Activated B cell treated with CpG ODN at 0.5 μM for 24 hours (primary cell): ENCODE measurements around the gene PITX3. TPM values are rescaled to one million over a fixed set of nuclear protein-coding genes. Genes with fewer than 3 reads are reported as not detected.

Experiments used
- ATAC-seq: fragments of 200-7000 bp; cut with Tn5 transposase; one replicate; pipeline ENCODE4 v1.10.0; 2021; ENCODE audit warnings: low read depth, mild to moderate bottlenecking, moderate library complexity
- CTCF ChIA-PET: fragments of 350-600 bp; sonication (Branson Sonifier 250); formaldehyde crosslinking; loops from one replicate; lab custom pipeline; 2021; ENCODE audit warnings: antibody characterized with exemption; lab: Charles Lee
- POLR2A ChIA-PET: fragments of 350-600 bp; sonication (Branson Sonifier 250); formaldehyde crosslinking; loops from one replicate; lab custom pipeline; 2021; ENCODE audit warnings: antibody characterized with exemption; lab: Charles Lee
- DNase-seq: peaks from one replicate; pipeline ENCODE4 v3.0.0; 2022
- H3K27ac Mint-ChIP-seq: one replicate; pipeline ENCODE4 v1.8.0; 2020; ENCODE audit warnings: mixed read lengths
- H3K27me3 Mint-ChIP-seq: one replicate; pipeline ENCODE4 v1.8.0; 2021; ENCODE audit warnings: mixed read lengths
- H3K36me3 Mint-ChIP-seq: one replicate; pipeline ENCODE4 v1.8.0; 2021; ENCODE audit warnings: low read depth, mixed read lengths
- H3K4me1 Mint-ChIP-seq: one replicate; pipeline ENCODE4 v1.8.0; 2021; ENCODE audit warnings: mixed read lengths
- H3K4me3 Mint-ChIP-seq: one replicate; pipeline ENCODE4 v1.8.0; 2020; ENCODE audit warnings: mild to moderate bottlenecking, mixed read lengths
- H3K9me3 Mint-ChIP-seq: one replicate; pipeline ENCODE4 v1.8.0; 2020; ENCODE audit warnings: mixed read lengths
- intact Hi-C: fragments of 100-400 bp; cut with micrococcal nuclease; formaldehyde crosslinking; loops from one replicate; pipeline ENCODE4 v1.15.1; 2024
- total RNA-seq: library from RNA; stranded (reverse); gene quantifications from 2 replicates; pipeline ENCODE4 v1.2.3, GENCODE V29; 2022
- TF ChIP-seq, protein P1 (sequence below): fragments of 200-600 bp; IDR thresholded peaks from one replicate; pipeline ENCODE4 v1.8.0; 2022; ENCODE audit warnings: antibody characterized with exemption, mild to moderate bottlenecking

Gene PITX3
- total RNA-seq, 1 donor from 2014 or later, result not detected

DNA sequence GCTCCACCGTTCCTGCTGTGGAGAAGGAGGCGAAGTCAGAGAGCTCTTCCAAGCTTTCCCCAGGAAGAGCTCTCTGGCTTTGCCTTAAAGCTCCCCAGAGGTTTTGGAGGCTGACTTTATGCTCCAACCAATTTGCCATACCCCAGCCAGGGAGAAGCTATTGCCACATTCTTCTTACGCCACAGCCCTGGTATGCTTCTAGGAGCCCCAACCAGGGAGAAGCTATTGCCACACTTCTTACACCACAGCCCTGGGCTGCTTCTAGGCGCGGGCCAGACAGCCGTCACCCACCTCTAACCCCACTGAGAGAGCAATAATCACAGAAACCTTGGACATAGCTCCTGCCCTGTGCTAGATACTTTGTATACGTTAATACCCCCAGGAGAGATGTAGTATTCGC lies 14.3 kb downstream of the PITX3 start:
- Mint-ChIP-seq H3K4me3 (peak overlapping the region; percentile 38), H3K9me3 (no peaks in the 10 kb centered on the region), H3K27ac (no peak overlapping the region), H3K27me3 (peaks cover 56% of the 10 kb centered on the region), H3K36me3 (no peaks in the 10 kb centered on the region), H3K4me1 (peaks cover 25% of the 10 kb centered on the region)
- ChIA-PET CTCF (interaction anchor here (1.0 to 1.3 kb wide), 4 partner anchors 12 to 357 kb away, joined by 3 to 7 read pairs (median 4); no protein-coding TSS in a partner anchor), POLR2A (interaction anchor here (1.1 to 1.6 kb wide), 3 partner anchors 58 to 357 kb away, joined by 3 to 6 read pairs (median 6); partner anchors contain the start of gene NFKB2)
- DNase-seq, result no peak
- intact Hi-C loops, result loop anchor here (5.0 kb wide), 1 partner anchor 60 kb away; no protein-coding TSS in a partner anchor
- no peak for ATAC-seq
- TF ChIP-seq, protein P1, sequence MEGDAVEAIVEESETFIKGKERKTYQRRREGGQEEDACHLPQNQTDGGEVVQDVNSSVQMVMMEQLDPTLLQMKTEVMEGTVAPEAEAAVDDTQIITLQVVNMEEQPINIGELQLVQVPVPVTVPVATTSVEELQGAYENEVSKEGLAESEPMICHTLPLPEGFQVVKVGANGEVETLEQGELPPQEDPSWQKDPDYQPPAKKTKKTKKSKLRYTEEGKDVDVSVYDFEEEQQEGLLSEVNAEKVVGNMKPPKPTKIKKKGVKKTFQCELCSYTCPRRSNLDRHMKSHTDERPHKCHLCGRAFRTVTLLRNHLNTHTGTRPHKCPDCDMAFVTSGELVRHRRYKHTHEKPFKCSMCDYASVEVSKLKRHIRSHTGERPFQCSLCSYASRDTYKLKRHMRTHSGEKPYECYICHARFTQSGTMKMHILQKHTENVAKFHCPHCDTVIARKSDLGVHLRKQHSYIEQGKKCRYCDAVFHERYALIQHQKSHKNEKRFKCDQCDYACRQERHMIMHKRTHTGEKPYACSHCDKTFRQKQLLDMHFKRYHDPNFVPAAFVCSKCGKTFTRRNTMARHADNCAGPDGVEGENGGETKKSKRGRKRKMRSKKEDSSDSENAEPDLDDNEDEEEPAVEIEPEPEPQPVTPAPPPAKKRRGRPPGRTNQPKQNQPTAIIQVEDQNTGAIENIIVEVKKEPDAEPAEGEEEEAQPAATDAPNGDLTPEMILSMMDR, result no peak

DNA sequence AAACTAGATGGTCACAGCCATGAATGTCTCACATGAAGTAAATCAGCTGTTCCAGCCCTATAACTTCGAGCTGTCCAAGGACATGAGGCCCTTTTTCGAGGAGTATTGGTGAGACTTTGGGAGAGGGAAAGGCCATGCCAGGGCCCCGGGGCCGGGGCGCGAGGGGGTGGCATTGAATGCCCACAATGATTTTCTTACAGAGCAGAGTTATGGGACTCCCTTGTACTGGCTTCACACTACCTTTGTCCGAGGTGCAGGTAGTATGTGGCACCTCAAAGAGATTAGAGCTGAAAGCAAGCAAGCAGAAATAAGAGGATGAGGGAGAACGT lies 14.8 kb downstream of the PITX3 start:
- TF ChIP-seq, protein P1, result no peak
- ChIA-PET POLR2A (interaction anchor here (0.7 to 1.6 kb wide), 4 partner anchors 57 to 357 kb away, joined by 3 to 6 read pairs (median 4); partner anchors contain the start of gene NFKB2), CTCF (interaction anchor here (1.0 to 1.2 kb wide), 3 partner anchors 13 to 128 kb away, joined by 3 to 7 read pairs (median 4); no protein-coding TSS in a partner anchor)
- Mint-ChIP-seq H3K4me1 (peaks cover 24% of the 10 kb centered on the region), H3K9me3 (no peaks in the 10 kb centered on the region), H3K36me3 (no peaks in the 10 kb centered on the region), H3K27ac (no peak overlapping the region), H3K27me3 (peaks cover 53% of the 10 kb centered on the region), H3K4me3 (peak overlapping the region; percentile 71)
- DNase-seq (no peak), ATAC-seq (no peak)
- intact Hi-C loops, result loop anchor here (5.0 kb wide), 1 partner anchor 59 kb away; no protein-coding TSS in a partner anchor

DNA sequence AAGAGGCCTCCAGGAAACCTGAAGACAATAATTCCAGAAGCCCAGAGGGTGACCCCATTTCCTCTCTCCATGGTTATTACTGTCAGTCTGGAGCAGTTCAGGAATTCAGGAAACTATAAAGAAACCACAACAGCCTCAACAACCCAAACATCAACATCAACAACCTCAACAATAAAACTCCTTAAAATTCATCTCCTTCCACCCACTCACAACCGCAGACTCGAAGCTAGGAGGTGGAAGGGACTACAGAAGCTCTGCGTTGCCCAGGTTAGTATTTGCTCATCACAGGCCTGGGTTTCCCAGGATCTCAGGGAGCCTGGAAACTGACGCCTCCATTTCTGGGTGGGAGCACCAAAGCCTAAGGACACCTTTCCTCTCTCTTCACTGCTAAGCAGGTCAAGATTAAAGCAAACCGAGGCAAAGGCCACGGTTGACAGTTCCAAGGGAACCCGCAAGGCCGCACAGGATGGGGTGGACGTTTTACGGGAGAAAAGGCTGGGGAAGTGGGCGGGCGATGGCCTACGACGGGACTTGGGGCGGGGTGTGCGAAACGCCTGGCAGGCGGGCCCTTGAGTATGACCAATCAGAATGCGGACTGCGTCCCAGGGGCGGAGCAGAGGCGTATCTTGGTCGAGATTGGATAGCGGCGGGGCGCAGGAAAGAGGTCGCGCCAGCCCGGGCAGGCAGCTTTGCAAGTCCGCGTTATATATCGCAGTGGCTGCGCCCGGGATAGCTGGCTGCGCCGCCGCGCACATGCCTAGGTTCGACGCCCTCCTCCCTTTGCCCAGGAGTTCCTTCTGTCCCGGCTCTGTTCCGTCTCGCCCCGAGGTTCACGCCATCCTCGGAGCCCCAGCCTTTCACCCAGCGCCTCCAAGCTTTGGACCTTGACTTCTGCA lies 15.4 kb downstream of the PITX3 start, which contains the start of gene ELOVL3:
TSS of gene ELOVL3 (plus strand) at position 654 of the 896 bp plus-strand sequence. CDS start 250 bp downstream, outside the sequence.
- H3K27me3 Mint-ChIP-seq, result peaks cover 59% of the 10 kb centered on the region
- no peak within 1 kb of the TSS for H3K27ac Mint-ChIP-seq
- ATAC-seq (peak; percentile 94), DNase-seq (peak; percentile 69)
- ChIA-PET CTCF (interaction anchor here (0.7 to 1.2 kb wide), 3 partner anchors 13 to 253 kb away, joined by 3 to 7 read pairs (median 3); no protein-coding TSS in a partner anchor), POLR2A (interaction anchor here (0.7 to 1.6 kb wide), 4 partner anchors 56 to 358 kb away, joined by 3 to 6 read pairs (median 4); partner anchors contain the start of gene NFKB2)
- TF ChIP-seq, protein P1, result no peak
- no peaks in the 10 kb centered on the region for H3K36me3 Mint-ChIP-seq
- H3K9me3 Mint-ChIP-seq, result no peaks in the 10 kb centered on the region
- peak within 1 kb of the TSS; percentile 71 for H3K4me3 Mint-ChIP-seq
- peaks cover 19% of the 10 kb centered on the region for H3K4me1 Mint-ChIP-seq
- intact Hi-C loops, result loop anchor here (5.0 kb wide), 1 partner anchor 59 kb away; no protein-coding TSS in a partner anchor

DNA sequence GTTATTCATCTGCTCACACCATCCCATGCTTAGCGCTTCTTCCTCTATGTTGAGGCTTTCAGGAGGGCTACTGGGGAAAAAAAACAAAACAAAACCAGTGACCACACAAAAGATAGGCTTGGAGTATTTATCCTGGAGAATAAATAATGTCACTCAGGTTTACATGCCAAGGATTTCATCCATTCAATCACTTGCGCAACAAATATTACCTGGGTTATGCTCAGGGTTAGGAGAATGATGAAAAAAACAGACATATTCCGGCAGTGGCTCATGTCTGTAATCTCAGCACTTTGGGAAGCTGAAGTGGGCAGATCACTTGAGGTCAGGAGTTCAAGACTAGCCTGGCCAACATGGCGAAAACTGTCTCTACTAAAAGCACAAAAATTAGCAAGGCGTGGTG lies 18.5 kb downstream of the PITX3 start:
- Mint-ChIP-seq H3K27ac (no peak overlapping the region), H3K4me1 (peaks cover 12% of the 10 kb centered on the region), H3K9me3 (no peaks in the 10 kb centered on the region), H3K36me3 (no peaks in the 10 kb centered on the region), H3K27me3 (peaks cover 41% of the 10 kb centered on the region), H3K4me3 (no peak overlapping the region)
- TF ChIP-seq, protein P1, result no peak
- ChIA-PET CTCF (interaction anchor here (2.0 kb wide), 1 partner anchor 256 kb away, joined by 4 read pairs; no protein-coding TSS in a partner anchor), POLR2A (no interaction called here)
- DNase-seq (no peak), ATAC-seq (no peak)
- intact Hi-C loops, result no loop called here
